Measurements from ENCODE around the gene HECTD4.
"Not testable (repeated sequence)": the region's sequence is repeated elsewhere in the genome, so short reads cannot be mapped to it uniquely, and the experiment has no call there.

The HECTD4 gene

GRCh38 chr12:112252184-112252583, 130.0 kb downstream of the HECTD4 start:
- DNase-seq = no peak

- DNase-seq = not testable (repeated sequence)
These were observed 137.3 kb downstream of the HECTD4 start for GRCh38 chr12:112244902-112245301.

- no peak for DNase-seq
These were observed 138.7 kb downstream of the HECTD4 start for GRCh38 chr12:112243255-112244110.

DNA sequence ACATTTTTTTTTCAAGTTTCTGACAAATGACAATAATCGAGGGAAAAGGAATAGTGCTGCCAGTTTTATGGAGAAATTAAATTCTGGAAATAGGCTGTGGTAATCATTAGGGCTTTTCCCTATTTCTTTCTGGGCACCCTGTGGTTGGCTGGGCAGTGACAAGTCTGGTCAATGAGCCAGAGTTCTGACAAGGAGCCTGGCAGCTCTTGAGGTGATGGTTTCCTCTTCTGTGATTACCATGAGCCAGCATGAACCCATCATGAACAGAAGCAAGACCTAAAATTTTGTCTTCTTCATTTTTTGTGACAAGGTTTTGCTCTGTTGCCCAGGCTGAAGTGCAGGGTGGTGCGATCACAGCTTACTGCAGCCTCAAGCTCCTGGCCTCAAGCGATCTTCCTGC, 141.1 kb downstream of the HECTD4 start:
- no peak for DNase-seq

GRCh38 chr12:112239881-112240280, 142.3 kb downstream of the HECTD4 start:
- DNase-seq = no peak

- DNase-seq = no peak
These were observed 143.2 kb downstream of the HECTD4 start for GRCh38 chr12:112239020-112239419.

DNA sequence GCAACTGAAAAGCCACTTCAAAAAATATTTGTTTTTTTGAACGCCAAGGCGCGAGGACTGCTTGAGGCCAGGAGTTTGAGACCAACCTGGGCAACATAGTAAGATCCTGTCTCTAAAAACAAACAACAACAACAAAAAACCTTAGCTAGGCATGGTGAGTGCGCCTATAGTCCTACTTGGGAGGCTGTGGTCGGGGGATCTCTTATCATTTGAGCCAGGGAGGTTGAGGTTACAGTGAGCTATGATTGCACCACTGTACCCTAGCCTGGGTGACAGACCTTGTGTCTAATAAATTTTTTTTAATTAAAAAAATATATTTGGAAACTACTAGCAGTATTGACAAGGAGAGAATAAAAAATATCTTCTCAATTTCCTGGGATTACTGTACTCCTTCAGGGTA, 143.8 kb downstream of the HECTD4 start:
- DNase-seq = no peak

DNA sequence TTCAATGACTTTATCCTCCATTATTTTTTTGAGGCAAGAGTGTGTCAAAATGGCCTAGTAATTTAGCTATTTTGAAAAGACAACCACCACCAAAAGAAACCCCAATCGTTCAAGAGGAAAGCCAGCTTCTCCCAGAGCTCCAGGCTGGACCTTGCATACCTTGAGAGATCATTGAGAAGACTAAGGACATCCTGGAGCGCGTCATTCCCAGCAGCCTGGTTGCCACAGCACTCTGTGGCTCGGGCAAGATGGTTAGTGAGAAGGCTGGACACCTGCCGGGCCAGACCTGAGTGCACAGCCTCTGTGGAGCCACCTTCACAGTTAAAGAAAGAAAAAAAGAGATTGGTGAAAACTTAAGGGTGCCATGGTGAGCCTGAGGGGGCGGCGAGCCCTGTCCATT, 145.4 kb downstream of the HECTD4 start:
- DNase-seq = no peak

DNA sequence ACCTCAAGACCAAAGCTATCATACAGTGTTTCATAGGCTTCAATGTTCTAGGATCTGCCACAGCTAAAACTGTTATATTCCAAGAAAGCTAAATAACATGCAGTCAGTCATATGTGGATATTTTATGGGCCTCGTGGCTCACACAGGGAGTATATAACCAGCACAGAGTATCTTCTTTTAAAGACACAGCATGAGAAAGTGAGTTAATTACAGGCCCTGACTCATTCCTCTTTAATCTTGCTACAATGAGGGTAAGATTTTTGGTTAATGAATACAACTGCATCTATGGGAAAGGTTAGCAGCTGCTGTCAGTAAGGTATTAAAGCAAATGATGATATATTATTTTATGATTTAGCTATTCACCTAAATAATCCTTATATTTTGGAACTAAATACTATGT, 145.8 kb downstream of the HECTD4 start:
- no peak for DNase-seq

- no peak for DNase-seq
These were observed 147.9 kb downstream of the HECTD4 start for GRCh38 chr12:112234303-112234702.

- DNase-seq = no peak
These were observed 149.0 kb downstream of the HECTD4 start for GRCh38 chr12:112233242-112233641.

GRCh38 chr12:112230136-112230535, 152.1 kb downstream of the HECTD4 start:
- DNase-seq = no peak

DNA sequence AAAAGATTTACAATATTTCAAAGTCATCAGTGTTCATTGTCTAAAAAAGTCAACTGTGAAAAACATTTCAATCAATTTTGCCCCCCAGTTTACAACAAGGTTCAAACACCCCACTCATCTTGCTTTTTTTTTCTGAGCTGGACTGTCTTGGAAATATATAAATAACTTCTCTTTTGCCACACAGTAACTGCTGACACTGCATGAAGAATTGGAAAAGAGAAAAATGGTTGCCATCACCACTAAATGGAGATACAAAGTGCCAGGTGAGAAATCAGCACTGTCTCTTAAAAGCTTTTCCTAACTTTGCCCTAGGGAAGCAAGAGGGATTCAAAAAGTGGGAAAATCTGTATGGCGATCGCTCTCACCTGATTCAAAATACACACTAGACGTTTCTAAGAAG, 155.5 kb downstream of the HECTD4 start:
- DNase-seq = no peak

GRCh38 chr12:112220628-112221027, 161.6 kb downstream of the HECTD4 start:
- DNase-seq = not testable (repeated sequence)

DNA sequence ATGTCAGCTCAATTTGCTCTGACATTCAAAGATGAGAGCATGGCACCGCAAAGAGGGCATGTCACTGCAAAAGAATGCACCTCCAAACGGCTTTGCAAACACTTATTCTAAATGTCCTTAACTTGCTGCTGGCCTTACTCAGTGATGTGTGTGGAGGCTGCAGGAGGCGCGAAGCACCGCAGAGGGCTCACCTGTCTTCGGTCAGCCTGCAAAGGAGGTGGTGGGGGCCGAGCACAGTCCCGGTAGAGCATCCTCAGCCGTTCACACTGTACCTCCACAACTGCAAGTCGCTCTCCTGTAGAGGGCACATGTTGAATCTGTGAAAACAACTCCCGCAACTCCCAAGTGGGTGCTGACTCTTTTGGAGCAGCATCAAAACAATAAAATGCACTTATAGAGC, 163.0 kb downstream of the HECTD4 start:
- DNase-seq = no peak

GRCh38 chr12:112218150-112218549, 164.1 kb downstream of the HECTD4 start:
- DNase-seq = no peak

DNA sequence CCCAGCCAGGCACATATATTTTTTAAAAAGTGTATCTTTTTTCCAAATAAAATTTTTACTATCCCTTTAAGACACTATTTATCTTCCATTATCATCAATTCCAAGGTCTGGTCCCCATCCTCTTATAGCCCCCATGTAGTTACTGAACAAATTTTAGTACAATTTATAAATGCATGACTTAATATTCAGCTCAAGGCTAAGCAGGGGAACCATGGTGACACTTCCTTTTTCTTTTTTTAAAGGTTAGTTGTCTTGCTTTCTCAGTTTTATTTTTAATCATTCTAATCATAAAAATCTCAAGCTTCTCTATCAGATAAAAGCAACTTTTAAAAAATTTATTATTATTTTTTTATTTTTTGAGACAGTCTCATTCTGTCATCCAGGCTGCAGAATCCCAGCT, 164.6 kb downstream of the HECTD4 start:
- no peak for DNase-seq

DNA sequence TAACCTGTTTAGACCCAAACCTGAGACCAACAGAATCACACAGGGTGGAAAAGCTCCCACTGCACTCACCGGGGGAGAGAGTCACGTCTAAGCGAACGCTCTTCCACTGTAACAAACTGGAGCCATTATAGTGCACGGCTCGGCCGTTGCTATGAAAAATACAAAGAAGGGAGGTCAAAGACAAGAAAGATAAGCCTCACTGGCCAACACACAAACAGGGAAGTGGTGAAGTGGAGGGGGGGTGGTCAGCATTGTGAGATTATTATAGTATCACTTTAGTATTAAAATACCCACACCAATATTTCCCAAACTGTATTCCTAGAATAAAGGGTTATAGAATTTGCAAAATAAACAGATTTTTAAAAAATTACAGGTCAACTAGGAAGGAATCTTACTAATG, 166.0 kb downstream of the HECTD4 start:
- no peak for DNase-seq

DNA sequence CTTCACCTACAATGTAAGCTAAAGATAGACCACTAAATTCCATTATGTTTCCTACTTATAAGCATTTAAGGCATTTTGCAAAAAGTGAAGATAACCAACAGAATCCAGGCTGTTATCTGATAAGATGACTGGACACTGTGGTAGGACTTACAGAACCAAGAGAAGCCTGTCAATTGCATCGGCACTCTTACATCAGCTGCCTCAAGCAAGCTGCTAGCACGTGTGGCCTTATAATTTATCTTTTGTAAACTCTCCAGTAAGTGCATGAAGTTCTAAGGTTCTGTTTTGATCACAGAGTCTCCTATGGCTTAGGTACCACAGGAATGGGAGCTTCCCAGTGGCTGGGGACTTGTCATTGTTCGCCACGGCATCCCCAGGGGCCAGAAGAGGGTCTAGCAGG, 168.2 kb downstream of the HECTD4 start:
- no peak for DNase-seq

DNA sequence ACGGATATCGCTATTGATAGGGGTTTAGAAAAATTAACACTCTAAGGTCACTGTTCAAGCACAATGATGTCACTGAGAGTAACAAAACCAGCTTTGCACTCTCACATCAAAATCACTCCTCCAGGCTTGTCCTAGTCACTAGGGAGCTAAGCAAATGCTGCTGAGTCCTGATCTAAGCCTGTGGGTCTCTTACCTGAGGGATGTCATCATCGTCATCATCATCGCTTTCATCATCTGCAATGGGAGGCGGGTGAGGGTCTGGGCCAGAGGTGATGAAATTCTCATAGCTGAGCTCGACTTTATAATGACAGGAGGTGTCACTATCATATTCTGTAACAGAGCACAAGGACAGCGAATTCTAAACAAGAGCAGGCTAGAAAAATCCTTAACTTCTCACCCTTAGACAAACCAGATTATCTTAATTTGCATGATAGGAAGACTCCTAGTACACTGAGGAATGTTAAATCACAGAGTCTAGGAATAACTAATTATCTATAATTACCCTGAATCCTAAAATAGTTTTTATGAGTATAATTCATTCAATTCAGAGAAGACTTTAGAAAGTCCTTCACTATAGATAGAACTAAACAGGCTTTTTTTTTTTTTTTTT, 173.8 kb downstream of the HECTD4 start:
- no peak for DNase-seq

GRCh38 chr12:112207397-112207924, 174.8 kb downstream of the HECTD4 start:
- DNase-seq = no peak

DNA sequence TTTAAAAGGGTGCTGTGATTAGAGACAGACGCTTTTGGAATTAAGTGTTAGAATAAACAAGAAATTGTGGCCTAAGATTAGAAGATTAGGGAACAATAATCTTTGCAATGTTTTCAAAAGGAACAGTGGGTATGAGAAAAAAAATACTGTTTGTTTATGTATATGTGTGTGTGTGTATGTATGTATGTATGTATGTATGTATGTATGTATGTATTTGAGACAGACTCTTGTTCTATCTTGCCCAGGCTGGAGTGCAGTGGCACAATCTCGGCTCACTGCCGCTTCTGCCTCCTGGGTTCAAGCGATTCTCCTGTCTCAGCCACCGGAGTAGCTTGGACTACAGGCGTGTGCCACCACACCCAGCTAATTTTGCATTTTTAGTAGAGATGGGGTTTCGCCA, 175.3 kb downstream of the HECTD4 start:
- DNase-seq = no peak

GRCh38 chr12:112199136-112199535, 183.1 kb downstream of the HECTD4 start:
- DNase-seq = no peak

GRCh38 chr12:112198120-112198733, 184.0 kb downstream of the HECTD4 start:
- peak in 1 of 2 experiments; percentile 26 for DNase-seq
